SK-N-SH treated with all-trans-retinoic acid at 6 μM for 48 hours (cell line): ENCODE measurements around the gene CUL1.
A peak's percentile ranks its signal among the peaks of the same experiment; 100 is the strongest.

Experiments
- ATAC-seq: fragments of 200-7000 bp; cut with Tn5 transposase; 3 replicates; pipeline ENCODE4 v1.9.1; 2020; ENCODE audit warnings: mild to moderate bottlenecking, moderate library complexity
- ARNTL ChIP-seq: fragments of 450-650 bp; formaldehyde crosslinking; IDR thresholded peaks from 2 replicates; pipeline ENCODE4 v1.5.0; 2020; ENCODE audit warnings: low read depth, mild to moderate bottlenecking, moderate library complexity, borderline replicate concordance
- BACH2 ChIP-seq: fragments of 250-450 bp; sonication (Bioruptor Pico); IDR thresholded peaks from 2 replicates; pipeline ENCODE4 v1.9.0; 2021; ENCODE audit warnings: mild to moderate bottlenecking, borderline replicate concordance
- CSDC2 ChIP-seq: fragments of 250-450 bp; sonication (Bioruptor Pico); IDR thresholded peaks from 2 replicates; pipeline ENCODE4 v1.5.0; 2020; ENCODE audit warnings: mild to moderate bottlenecking, moderate library complexity
- ESRRG ChIP-seq: fragments of 250-450 bp; sonication (Bioruptor Pico); IDR thresholded peaks from 2 replicates; pipeline ENCODE4 v1.6.1; 2021; ENCODE audit warnings: mild to moderate bottlenecking
- GLIS3 ChIP-seq: fragments of 250-450 bp; sonication (Bioruptor Pico); IDR thresholded peaks from 2 replicates; pipeline ENCODE4 v1.5.0; 2020; ENCODE audit warnings: mild to moderate bottlenecking, moderate library complexity
- ISL1 ChIP-seq: fragments of 250-450 bp; sonication (Bioruptor Pico); IDR thresholded peaks from 2 replicates; pipeline ENCODE4 v2.1.2; 2022; ENCODE audit warnings: mild to moderate bottlenecking, moderate library complexity
- PPARA ChIP-seq: fragments of 250-450 bp; sonication (Bioruptor Pico); IDR thresholded peaks from 2 replicates; pipeline ENCODE4 v1.5.0; 2020; ENCODE audit warnings: mild to moderate bottlenecking, borderline replicate concordance
- RARB ChIP-seq: fragments of 250-450 bp; sonication (Bioruptor Pico); IDR thresholded peaks from 2 replicates; pipeline ENCODE4 v1.8.0; 2021; ENCODE audit warnings: mild to moderate bottlenecking, moderate library complexity
- TCF4 ChIP-seq: fragments of 250-450 bp; sonication (Bioruptor Pico); IDR thresholded peaks from 2 replicates; pipeline ENCODE4 v1.8.0; 2021; ENCODE audit warnings: mild to moderate bottlenecking, moderate library complexity, borderline replicate concordance
- TOX ChIP-seq: fragments of 250-450 bp; sonication (Bioruptor Pico); IDR thresholded peaks from 2 replicates; pipeline ENCODE4 v1.8.0; 2021; ENCODE audit warnings: mild to moderate bottlenecking, moderate library complexity, borderline replicate concordance
- ZFP30 ChIP-seq: fragments of 450-650 bp; formaldehyde crosslinking; IDR thresholded peaks from 2 replicates; pipeline ENCODE4 v1.5.0; 2022; ENCODE audit warnings: mild to moderate bottlenecking, moderate library complexity
- ZNF565 ChIP-seq: fragments of 450-650 bp; formaldehyde crosslinking; conservative IDR thresholded peaks from 2 replicates; pipeline ENCODE4 v1.5.0; 2020; ENCODE audit warnings: low read depth, mild to moderate bottlenecking, moderate library complexity
- ZNF8 ChIP-seq: fragments of 450-650 bp; formaldehyde crosslinking; IDR thresholded peaks from 2 replicates; pipeline ENCODE4 v1.5.0; 2020; ENCODE audit warnings: mild to moderate bottlenecking, moderate library complexity
- TF ChIP-seq, protein P1 (sequence below): fragments of 250-450 bp; sonication (Bioruptor Pico); IDR thresholded peaks from 2 replicates; pipeline ENCODE4 v1.8.0; 2021; ENCODE audit warnings: low read depth, mild to moderate bottlenecking, moderate library complexity, borderline replicate concordance
- TF ChIP-seq, protein P2 (sequence below): fragments of 250-450 bp; sonication (Bioruptor Pico); IDR thresholded peaks from 2 replicates; pipeline ENCODE4 v1.5.0; 2020; ENCODE audit warnings: mild to moderate bottlenecking, moderate library complexity
- TF ChIP-seq, protein P3 (sequence below): fragments of 250-450 bp; sonication (Bioruptor Pico); IDR thresholded peaks from 2 replicates; pipeline ENCODE4 v1.5.1; 2021; ENCODE audit warnings: mild to moderate bottlenecking, moderate library complexity
- TF ChIP-seq, protein P4 (sequence below): fragments of 250-450 bp; sonication (Bioruptor Pico); IDR thresholded peaks from 2 replicates; pipeline ENCODE4 v1.5.1; 2020; ENCODE audit warnings: low read depth, mild to moderate bottlenecking, moderate library complexity

Gene CUL1

DNA sequence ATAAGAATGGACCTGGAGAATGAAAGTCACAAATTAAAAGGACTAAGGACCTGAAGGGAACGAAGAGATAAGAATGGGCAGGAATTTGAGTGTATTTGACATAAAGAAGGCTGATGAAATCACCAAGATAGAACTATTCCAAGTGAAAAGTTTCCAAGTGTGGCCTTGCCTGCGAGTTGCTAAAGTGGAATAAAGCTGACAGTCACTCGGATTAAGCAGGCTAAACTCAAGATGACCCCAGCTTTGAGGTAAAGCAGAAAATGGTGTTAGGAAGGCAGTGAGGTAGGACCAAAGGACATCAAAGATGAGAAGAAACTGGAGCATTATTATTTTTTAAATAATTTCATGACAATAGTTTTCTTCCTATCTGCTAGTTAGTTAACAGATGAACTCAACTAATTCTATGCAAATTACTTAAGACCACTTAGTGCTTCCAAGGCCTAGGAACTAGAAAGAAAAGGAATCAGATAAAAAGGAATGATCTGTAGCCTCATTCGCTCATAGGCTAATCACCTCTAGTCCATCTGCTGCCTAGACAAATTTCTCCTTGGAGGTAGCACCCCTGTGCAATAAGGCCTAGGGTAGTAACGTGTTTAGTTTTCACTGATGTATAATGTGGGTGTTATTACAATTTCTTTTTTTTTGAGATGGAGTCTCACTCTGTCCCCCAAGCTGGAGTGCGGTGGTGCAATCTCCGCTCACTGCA is 150.8 kb downstream of the CUL1 start:
- TF ChIP-seq, protein P1, sequence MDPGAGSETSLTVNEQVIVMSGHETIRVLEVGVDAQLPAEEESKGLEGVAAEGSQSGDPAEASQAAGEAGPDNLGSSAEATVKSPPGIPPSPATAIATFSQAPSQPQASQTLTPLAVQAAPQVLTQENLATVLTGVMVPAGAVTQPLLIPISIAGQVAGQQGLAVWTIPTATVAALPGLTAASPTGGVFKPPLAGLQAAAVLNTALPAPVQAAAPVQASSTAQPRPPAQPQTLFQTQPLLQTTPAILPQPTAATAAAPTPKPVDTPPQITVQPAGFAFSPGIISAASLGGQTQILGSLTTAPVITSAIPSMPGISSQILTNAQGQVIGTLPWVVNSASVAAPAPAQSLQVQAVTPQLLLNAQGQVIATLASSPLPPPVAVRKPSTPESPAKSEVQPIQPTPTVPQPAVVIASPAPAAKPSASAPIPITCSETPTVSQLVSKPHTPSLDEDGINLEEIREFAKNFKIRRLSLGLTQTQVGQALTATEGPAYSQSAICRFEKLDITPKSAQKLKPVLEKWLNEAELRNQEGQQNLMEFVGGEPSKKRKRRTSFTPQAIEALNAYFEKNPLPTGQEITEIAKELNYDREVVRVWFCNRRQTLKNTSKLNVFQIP = no peak; the same call in 1 of the 2 replicates
- peak; percentile 80 for TF ChIP-seq ISL1 (CRISPR knock-in tag)
- no peak for TF ChIP-seq PPARA (CRISPR knock-in tag)
- no peak for TF ChIP-seq TCF4
- TF ChIP-seq, protein P2, sequence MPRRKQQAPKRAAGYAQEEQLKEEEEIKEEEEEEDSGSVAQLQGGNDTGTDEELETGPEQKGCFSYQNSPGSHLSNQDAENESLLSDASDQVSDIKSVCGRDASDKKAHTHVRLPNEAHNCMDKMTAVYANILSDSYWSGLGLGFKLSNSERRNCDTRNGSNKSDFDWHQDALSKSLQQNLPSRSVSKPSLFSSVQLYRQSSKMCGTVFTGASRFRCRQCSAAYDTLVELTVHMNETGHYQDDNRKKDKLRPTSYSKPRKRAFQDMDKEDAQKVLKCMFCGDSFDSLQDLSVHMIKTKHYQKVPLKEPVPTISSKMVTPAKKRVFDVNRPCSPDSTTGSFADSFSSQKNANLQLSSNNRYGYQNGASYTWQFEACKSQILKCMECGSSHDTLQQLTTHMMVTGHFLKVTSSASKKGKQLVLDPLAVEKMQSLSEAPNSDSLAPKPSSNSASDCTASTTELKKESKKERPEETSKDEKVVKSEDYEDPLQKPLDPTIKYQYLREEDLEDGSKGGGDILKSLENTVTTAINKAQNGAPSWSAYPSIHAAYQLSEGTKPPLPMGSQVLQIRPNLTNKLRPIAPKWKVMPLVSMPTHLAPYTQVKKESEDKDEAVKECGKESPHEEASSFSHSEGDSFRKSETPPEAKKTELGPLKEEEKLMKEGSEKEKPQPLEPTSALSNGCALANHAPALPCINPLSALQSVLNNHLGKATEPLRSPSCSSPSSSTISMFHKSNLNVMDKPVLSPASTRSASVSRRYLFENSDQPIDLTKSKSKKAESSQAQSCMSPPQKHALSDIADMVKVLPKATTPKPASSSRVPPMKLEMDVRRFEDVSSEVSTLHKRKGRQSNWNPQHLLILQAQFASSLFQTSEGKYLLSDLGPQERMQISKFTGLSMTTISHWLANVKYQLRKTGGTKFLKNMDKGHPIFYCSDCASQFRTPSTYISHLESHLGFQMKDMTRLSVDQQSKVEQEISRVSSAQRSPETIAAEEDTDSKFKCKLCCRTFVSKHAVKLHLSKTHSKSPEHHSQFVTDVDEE = peak; percentile 60; the same call in 1 of the 2 replicates
- TF ChIP-seq BACH2 (CRISPR knock-in tag) = 0 out of 2 replicates have a peak, but pooled peaks have one; percentile 26
- TF ChIP-seq, protein P3, sequence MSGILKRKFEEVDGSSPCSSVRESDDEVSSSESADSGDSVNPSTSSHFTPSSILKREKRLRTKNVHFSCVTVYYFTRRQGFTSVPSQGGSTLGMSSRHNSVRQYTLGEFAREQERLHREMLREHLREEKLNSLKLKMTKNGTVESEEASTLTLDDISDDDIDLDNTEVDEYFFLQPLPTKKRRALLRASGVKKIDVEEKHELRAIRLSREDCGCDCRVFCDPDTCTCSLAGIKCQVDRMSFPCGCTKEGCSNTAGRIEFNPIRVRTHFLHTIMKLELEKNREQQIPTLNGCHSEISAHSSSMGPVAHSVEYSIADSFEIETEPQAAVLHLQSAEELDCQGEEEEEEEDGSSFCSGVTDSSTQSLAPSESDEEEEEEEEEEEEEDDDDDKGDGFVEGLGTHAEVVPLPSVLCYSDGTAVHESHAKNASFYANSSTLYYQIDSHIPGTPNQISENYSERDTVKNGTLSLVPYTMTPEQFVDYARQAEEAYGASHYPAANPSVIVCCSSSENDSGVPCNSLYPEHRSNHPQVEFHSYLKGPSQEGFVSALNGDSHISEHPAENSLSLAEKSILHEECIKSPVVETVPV = no peak
- ATAC-seq = peak; percentile 42

DNA sequence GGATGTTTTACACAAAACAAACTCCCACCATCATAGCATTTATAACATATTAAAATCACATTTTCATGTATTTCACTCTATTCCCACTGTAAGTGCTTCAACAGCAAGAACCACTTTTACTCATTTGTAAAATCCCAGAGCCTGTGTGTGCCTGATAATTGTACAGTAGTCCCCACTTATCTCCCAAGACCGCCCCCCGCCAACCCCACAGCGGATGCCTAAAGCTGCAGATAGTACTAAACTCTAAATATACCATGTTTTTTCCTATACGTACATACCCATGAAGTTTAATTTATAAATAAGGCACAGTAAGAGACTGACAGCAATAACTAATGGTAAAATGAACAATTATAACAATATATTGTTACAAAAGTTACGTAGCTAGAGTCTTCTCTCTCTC is 151.9 kb downstream of the CUL1 start:
- no peak for ATAC-seq
- TF ChIP-seq TOX (CRISPR knock-in tag) (no peak), BACH2 (CRISPR knock-in tag) (no peak), CSDC2 (CRISPR knock-in tag) (no peak), GLIS3 (no peak), ZNF565 (CRISPR knock-in tag) (no peak), ZNF8 (CRISPR knock-in tag) (no peak), ARNTL (CRISPR knock-in tag) (no peak), RARB (CRISPR knock-in tag) (no peak), ZFP30 (CRISPR knock-in tag) (no peak), ESRRG (CRISPR knock-in tag) (no peak), PPARA (CRISPR knock-in tag) (no peak)
- TF ChIP-seq, protein P2 = no peak
- TF ChIP-seq, protein P1 = no peak
- TF ChIP-seq, protein P3 = no peak
- TF ChIP-seq, protein P4, sequence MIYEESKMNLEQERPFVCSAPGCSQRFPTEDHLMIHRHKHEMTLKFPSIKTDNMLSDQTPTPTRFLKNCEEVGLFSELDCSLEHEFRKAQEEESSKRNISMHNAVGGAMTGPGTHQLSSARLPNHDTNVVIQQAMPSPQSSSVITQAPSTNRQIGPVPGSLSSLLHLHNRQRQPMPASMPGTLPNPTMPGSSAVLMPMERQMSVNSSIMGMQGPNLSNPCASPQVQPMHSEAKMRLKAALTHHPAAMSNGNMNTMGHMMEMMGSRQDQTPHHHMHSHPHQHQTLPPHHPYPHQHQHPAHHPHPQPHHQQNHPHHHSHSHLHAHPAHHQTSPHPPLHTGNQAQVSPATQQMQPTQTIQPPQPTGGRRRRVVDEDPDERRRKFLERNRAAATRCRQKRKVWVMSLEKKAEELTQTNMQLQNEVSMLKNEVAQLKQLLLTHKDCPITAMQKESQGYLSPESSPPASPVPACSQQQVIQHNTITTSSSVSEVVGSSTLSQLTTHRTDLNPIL (CRISPR knock-in tag) = no peak
- TF ChIP-seq, all 23 proteins: peak for 0
